Osteocyte (in vitro differentiated cells): Measurements from ENCODE around the gene GLOD4. TPM values are rescaled to one million over a fixed set of nuclear protein-coding genes. Genes with fewer than 3 reads are reported as not detected.
"Not testable (repeated sequence)": the region's sequence is repeated elsewhere in the genome, so short reads cannot be mapped to it uniquely, and the experiment has no call there.

Experiments used
- DNase-seq: peaks from one replicate; pipeline ENCODE4 v3.0.0; 2021; ENCODE audit warnings: mixed read lengths; ENCODE audit not compliant: unreplicated experiment; ENCODE audit errors: extremely low spot score
- H3K27ac Mint-ChIP-seq: one replicate; pipeline ENCODE4 v1.8.0; 2021; ENCODE audit warnings: mild to moderate bottlenecking, mixed read lengths; ENCODE audit not compliant: unreplicated experiment
- H3K27me3 Mint-ChIP-seq: one replicate; pipeline ENCODE4 v1.8.0; 2021; ENCODE audit warnings: mixed read lengths; ENCODE audit not compliant: unreplicated experiment
- H3K36me3 Mint-ChIP-seq: one replicate; pipeline ENCODE4 v1.8.0; 2021; ENCODE audit warnings: mixed read lengths; ENCODE audit not compliant: unreplicated experiment
- H3K4me1 Mint-ChIP-seq: one replicate; pipeline ENCODE4 v1.8.0; 2021; ENCODE audit warnings: mixed read lengths; ENCODE audit not compliant: unreplicated experiment
- H3K4me3 Mint-ChIP-seq: one replicate; pipeline ENCODE4 v1.8.0; 2021; ENCODE audit warnings: mild to moderate bottlenecking, moderate library complexity, mixed read lengths; ENCODE audit not compliant: unreplicated experiment
- H3K9me3 Mint-ChIP-seq: one replicate; pipeline ENCODE4 v1.8.0; 2021; ENCODE audit warnings: mixed read lengths; ENCODE audit not compliant: unreplicated experiment
- CTCF ChIP-seq: fragments of 200-600 bp; sonication (generic); IDR thresholded peaks from 2 replicates; pipeline ENCODE4 v1.5.0; 2021; ENCODE audit warnings: antibody characterized with exemption, mild to moderate bottlenecking, moderate library complexity
- total RNA-seq: library from RNA; stranded (reverse); gene quantifications from 2 replicates; pipeline ENCODE4 v1.2.1, GENCODE V29; 2021

Gene GLOD4
- total RNA-seq, 1 donor from 2014 or later = 63.4 TPM

- Mint-ChIP-seq H3K4me1 (peaks cover 14% of the 10 kb centered on the region), H3K27me3 (no peaks in the 10 kb centered on the region)
- TF ChIP-seq CTCF = no peak
Observed at GRCh38 chr17:787641-788221, 5.7 kb upstream of the GLOD4 start.

GRCh38 chr17:785901-786300 lies 3.8 kb upstream of the GLOD4 start:
- DNase-seq, H3K27me3 Mint-ChIP-seq, H3K27ac Mint-ChIP-seq, H3K9me3 Mint-ChIP-seq, H3K4me3 Mint-ChIP-seq, H3K36me3 Mint-ChIP-seq: not testable (repeated sequence)
- H3K4me1 Mint-ChIP-seq = peaks cover 24% of the 10 kb centered on the region

More at GRCh38 chr17:787641-788221, 5.7 kb upstream of the GLOD4 start:
- Mint-ChIP-seq H3K4me3 (no peak overlapping the region), H3K27ac (no peak overlapping the region), H3K36me3 (peaks cover 4% of the 10 kb centered on the region), H3K9me3 (no peaks in the 10 kb centered on the region)
- no peak for DNase-seq

GRCh38 chr17:784143-784542 lies 2.1 kb upstream of the GLOD4 start:
- Mint-ChIP-seq H3K4me1 (peaks cover 27% of the 10 kb centered on the region), H3K27me3 (no peaks in the 10 kb centered on the region), H3K27ac (no peak overlapping the region), H3K36me3 (peaks cover 2% of the 10 kb centered on the region), H3K9me3 (no peaks in the 10 kb centered on the region), H3K4me3 (peak overlapping the region; percentile 95)
- TF ChIP-seq CTCF = no peak
- no peak for DNase-seq

GRCh38 chr17:778096-778495 lies 4.0 kb downstream of the GLOD4 start:
- no peaks in the 10 kb centered on the region for H3K9me3 Mint-ChIP-seq
- H3K4me3 Mint-ChIP-seq = no peak overlapping the region
- H3K36me3 Mint-ChIP-seq = peaks cover 30% of the 10 kb centered on the region
- H3K27ac Mint-ChIP-seq = no peak overlapping the region
- no peak for DNase-seq
- TF ChIP-seq CTCF = no peak
- H3K4me1 Mint-ChIP-seq = peaks cover 33% of the 10 kb centered on the region
- H3K27me3 Mint-ChIP-seq = no peaks in the 10 kb centered on the region

DNA sequence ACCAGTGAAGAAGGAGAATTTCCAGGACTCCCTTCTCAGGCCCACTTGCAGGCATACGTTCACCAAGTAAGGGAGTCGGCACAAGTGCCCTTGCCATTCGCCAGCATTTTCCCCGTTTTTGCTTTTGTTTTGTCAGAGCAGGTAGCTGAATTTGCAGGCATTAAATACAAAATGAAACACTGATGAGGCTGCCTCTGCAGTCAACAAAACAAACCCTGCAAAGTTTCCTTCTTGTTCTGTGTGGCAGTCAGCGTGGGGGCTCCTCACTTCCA lies 7.8 kb downstream of the GLOD4 start:
- peaks cover 21% of the 10 kb centered on the region for H3K4me1 Mint-ChIP-seq
- no peaks in the 10 kb centered on the region for H3K27me3 Mint-ChIP-seq
- H3K36me3 Mint-ChIP-seq = peaks cover 50% of the 10 kb centered on the region
- TF ChIP-seq CTCF = no peak
- H3K4me3 Mint-ChIP-seq = no peak overlapping the region
- no peaks in the 10 kb centered on the region for H3K9me3 Mint-ChIP-seq
- H3K27ac Mint-ChIP-seq = peak overlapping the region; percentile 74
- DNase-seq = no peak
